Keratinocyte (primary cell): ENCODE measurements around the gene GNG4. TPM values are rescaled to one million over a fixed set of nuclear protein-coding genes. Genes with fewer than 3 reads are reported as not detected.

ENCODE experiments used
- DNase-seq: peaks from one replicate; pipeline ENCODE4 v3.0.0-alpha.2; 2011; ENCODE audit warnings: low read depth, missing footprints, low spot score
- FAIRE-seq: peaks from 2 replicates; lab custom pipeline; 2011; peaks lifted over from hg19 to GRCh38; lab: Jason Lieb, UNC
- H2AFZ ChIP-seq: 2 replicates; pipeline ENCODE4 v1.6.0; 2012; ENCODE audit warnings: low read length, control low read depth, inconsistent platforms; ENCODE audit not compliant: control insufficient read depth
- H3K27ac ChIP-seq: 2 replicates; pipeline ENCODE4 v1.5.1; 2011; ENCODE audit warnings: low read length; ENCODE audit not compliant: control insufficient read depth, insufficient read depth
- H3K27me3 ChIP-seq: 3 replicates; pipeline ENCODE4 v1.6.0; 2011; ENCODE audit warnings: low read length; ENCODE audit not compliant: control insufficient read depth, insufficient read depth; ENCODE audit errors: extremely low read depth
- H3K36me3 ChIP-seq, 2 experiments: 2 replicates in 1 of 2; 3 replicates in 1 of 2; pipeline ENCODE4 v1.5.1; 2011; ENCODE audit warnings: low read length in 2 of 2, mild to moderate bottlenecking in 1 of 2; ENCODE audit not compliant: control insufficient read depth in 2 of 2, insufficient read depth in 2 of 2; ENCODE audit errors: extremely low read depth in 1 of 2
- H3K4me1 ChIP-seq: 3 replicates; pipeline ENCODE4 v1.5.1; 2011; ENCODE audit warnings: low read length; ENCODE audit not compliant: control insufficient read depth, insufficient read depth; ENCODE audit errors: extremely low read depth
- H3K4me2 ChIP-seq: 3 replicates; pipeline ENCODE4 v1.6.0; 2011; ENCODE audit warnings: low read depth, low read length; ENCODE audit not compliant: control insufficient read depth, insufficient read depth; ENCODE audit errors: extremely low read depth
- H3K4me3 ChIP-seq, 3 experiments: fragments of 200-600 bp in 1 of 3; sonication (generic) in 1 of 3; 2 replicates in 2 of 3; 3 replicates in 1 of 3; pipeline ENCODE4 v1.5.1; 2011 to 2016; ENCODE audit warnings: low read length in 3 of 3, mild to moderate bottlenecking in 3 of 3, control low read depth in 2 of 3, inconsistent platforms in 1 of 3, low read depth in 1 of 3, mixed read lengths in 1 of 3, mixed run types in 1 of 3, moderate library complexity in 1 of 3; ENCODE audit not compliant: control insufficient read depth in 2 of 3, insufficient read depth in 2 of 3; ENCODE audit errors: extremely low read depth in 1 of 3
- H3K79me2 ChIP-seq: 2 replicates; pipeline ENCODE4 v1.6.0; 2012; ENCODE audit warnings: low read length; ENCODE audit not compliant: control insufficient read depth, insufficient read depth
- H3K9ac ChIP-seq: 3 replicates; pipeline ENCODE4 v1.6.0; 2011; ENCODE audit warnings: low read length; ENCODE audit not compliant: control insufficient read depth, insufficient read depth; ENCODE audit errors: extremely low read depth
- H3K9me1 ChIP-seq: 3 replicates; pipeline ENCODE4 v1.6.0; 2011; ENCODE audit warnings: low read length; ENCODE audit not compliant: control insufficient read depth, insufficient read depth; ENCODE audit errors: extremely low read depth
- H3K9me3 ChIP-seq: 2 replicates; pipeline ENCODE4 v1.5.1; 2012; ENCODE audit warnings: low read depth, low read length; ENCODE audit not compliant: control insufficient read depth
- H4K20me1 ChIP-seq: 3 replicates; pipeline ENCODE4 v1.6.0; 2011; ENCODE audit warnings: low read length; ENCODE audit not compliant: control insufficient read depth, insufficient read depth; ENCODE audit errors: extremely low read depth
- EZH2 ChIP-seq: IDR thresholded peaks from one replicate; pipeline ENCODE4 v1.6.1; 2012; ENCODE audit warnings: inconsistent platforms, mild to moderate bottlenecking, low read length, moderate library complexity
- dilution Hi-C: fragments of 300-500 bp; cut with MboI; formaldehyde crosslinking; loops from one replicate; pipeline ENCODE4 v1.7.0; 2020; ENCODE audit warnings: low sequenced_read_pairs; ENCODE audit not compliant: extremely low pct_ligation_motif_present
- polyA plus RNA-seq, 5 experiments: library from polyadenylated mRNA; depleted of rRNA in 3 of 5; stranded (reverse) in 3 of 5; stranded (forward) in 1 of 5; unstranded in 1 of 5; fragments of >200 nt; gene quantifications; 1 replicate in 1 of 5; 2 replicates in 3 of 5; 3 replicates in 1 of 5; pipeline versions ENCODE4 v1.2.1 to v1.2.3, GENCODE V29; 2011 to 2012; ENCODE audit warnings: missing spikeins in 2 of 5, low read depth in 1 of 5, low replicate concordance in 1 of 5
- TF ChIP-seq, protein P1 (sequence below), 3 experiments: IDR thresholded peaks in 1 of 3; conservative IDR thresholded peaks in 1 of 3; optimal IDR thresholded peaks in 1 of 3; 2 replicates in 2 of 3; 3 replicates in 1 of 3; pipeline versions ENCODE3 to v1.5.1; 2011; ENCODE audit warnings: low read length in 3 of 3, mild to moderate bottlenecking in 3 of 3, moderate library complexity in 2 of 3, control low read depth in 1 of 3, inconsistent platforms in 1 of 3; ENCODE audit not compliant: insufficient read depth in 2 of 3; ENCODE audit errors: extremely low read depth in 1 of 3

GNG4 gene
- polyA plus RNA-seq, 1 donor (not counting 4 experiments of a cell fraction or from before 2014, with no cell fraction given) = 0.07 TPM

DNA sequence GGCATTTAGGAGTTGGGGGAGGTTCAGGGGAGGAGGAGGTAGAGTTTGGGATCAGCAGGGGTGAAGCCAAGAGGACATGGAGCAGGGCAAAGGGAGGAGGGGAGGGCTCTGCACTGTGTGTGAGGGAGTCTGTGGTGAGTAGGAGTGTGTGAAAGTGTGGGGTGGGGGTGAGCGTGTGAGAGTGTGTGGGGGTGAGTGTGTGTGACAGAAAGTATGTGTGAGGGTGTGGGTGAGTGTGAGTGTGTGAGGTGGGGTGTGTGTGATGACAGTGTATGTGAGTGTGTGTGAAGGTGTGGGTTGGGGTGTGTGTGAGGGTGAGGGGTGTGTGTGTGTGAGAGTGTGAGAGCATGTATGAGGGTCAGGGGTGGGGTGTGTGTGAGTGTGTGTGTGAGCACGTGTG, 62.6 kb downstream of the GNG4 start:
- no peaks in the 10 kb centered on the region for H3K36me3 ChIP-seq

DNA sequence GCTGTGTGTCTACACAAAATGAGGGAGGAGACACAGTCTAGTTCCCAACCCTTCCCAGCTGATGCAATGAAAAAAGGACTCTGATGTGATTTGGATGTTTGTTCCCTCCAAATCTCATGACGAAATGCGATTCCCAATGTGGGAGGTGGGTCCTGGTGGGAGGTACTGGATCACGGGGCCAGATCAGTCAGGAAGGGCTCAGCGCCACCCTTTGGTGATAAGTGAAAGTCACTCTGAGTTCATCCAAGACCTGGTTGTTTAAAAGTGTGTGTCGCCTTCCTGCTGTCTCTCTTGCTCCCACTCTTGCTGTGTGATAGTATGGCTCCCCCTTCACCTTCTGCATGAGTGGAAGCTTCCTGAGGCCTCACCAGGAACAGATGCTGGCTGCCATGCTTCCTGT, 63.2 kb downstream of the GNG4 start:
- H3K4me1 ChIP-seq = peaks cover 8% of the 10 kb centered on the region
- H3K4me2 ChIP-seq = no peak overlapping the region
- no peak for TF ChIP-seq EZH2
- TF ChIP-seq, protein P1, sequence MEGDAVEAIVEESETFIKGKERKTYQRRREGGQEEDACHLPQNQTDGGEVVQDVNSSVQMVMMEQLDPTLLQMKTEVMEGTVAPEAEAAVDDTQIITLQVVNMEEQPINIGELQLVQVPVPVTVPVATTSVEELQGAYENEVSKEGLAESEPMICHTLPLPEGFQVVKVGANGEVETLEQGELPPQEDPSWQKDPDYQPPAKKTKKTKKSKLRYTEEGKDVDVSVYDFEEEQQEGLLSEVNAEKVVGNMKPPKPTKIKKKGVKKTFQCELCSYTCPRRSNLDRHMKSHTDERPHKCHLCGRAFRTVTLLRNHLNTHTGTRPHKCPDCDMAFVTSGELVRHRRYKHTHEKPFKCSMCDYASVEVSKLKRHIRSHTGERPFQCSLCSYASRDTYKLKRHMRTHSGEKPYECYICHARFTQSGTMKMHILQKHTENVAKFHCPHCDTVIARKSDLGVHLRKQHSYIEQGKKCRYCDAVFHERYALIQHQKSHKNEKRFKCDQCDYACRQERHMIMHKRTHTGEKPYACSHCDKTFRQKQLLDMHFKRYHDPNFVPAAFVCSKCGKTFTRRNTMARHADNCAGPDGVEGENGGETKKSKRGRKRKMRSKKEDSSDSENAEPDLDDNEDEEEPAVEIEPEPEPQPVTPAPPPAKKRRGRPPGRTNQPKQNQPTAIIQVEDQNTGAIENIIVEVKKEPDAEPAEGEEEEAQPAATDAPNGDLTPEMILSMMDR (optimal IDR thresholded peaks at IDR 0.05 in 1 of 3, IDR thresholded peaks at IDR 0.05 in 1 of 3, conservative IDR thresholded peaks at IDR 0.05 in 1 of 3; ENCODE audit: extremely low read depth in 1 of 3, insufficient read depth in 2 of 3, low read length in 3 of 3) = peak in 1 of 3 experiments; percentile 13
- H3K27ac ChIP-seq = no peak overlapping the region
- H4K20me1 ChIP-seq = no peaks in the 10 kb centered on the region
- no peaks in the 10 kb centered on the region for H3K9me1 ChIP-seq
- H3K9me3 ChIP-seq = no peaks in the 10 kb centered on the region
- H3K9ac ChIP-seq = no peak overlapping the region
- FAIRE-seq = no peak
- no peak for DNase-seq
- no peak overlapping the region for H3K4me3 ChIP-seq
- no peaks in the 10 kb centered on the region for H3K79me2 ChIP-seq
- no peaks in the 10 kb centered on the region for H3K36me3 ChIP-seq
- no peak overlapping the region for H2AFZ ChIP-seq
- dilution Hi-C loops = no loop called here
- peaks cover 7% of the 10 kb centered on the region for H3K27me3 ChIP-seq

More for the DNA sequence above, 62.6 kb downstream of the GNG4 start:
- Histone ChIP-seq H3K9ac (no peak overlapping the region), H3K9me3 (no peaks in the 10 kb centered on the region), H3K4me2 (no peak overlapping the region), H3K27ac (no peak overlapping the region), H3K9me1 (no peaks in the 10 kb centered on the region), H3K79me2 (no peaks in the 10 kb centered on the region), H3K4me1 (peaks cover 8% of the 10 kb centered on the region), H3K27me3 (peaks cover 7% of the 10 kb centered on the region), H3K4me3 (no peak overlapping the region), H2AFZ (no peak overlapping the region), H4K20me1 (no peaks in the 10 kb centered on the region)
- TF ChIP-seq EZH2 = no peak
- TF ChIP-seq, protein P1 (optimal IDR thresholded peaks at IDR 0.05 in 1 of 3, IDR thresholded peaks at IDR 0.05 in 1 of 3, conservative IDR thresholded peaks at IDR 0.05 in 1 of 3; ENCODE audit: extremely low read depth in 1 of 3, insufficient read depth in 2 of 3, low read length in 3 of 3) = no peak
- dilution Hi-C loops = no loop called here
- no peak for DNase-seq
- no peak for FAIRE-seq
